KOPT-K1 (cell line): ENCODE measurements around the gene MTMR3.

Source experiments
- H3K27ac ChIP-seq: fragments of 200-600 bp; sonication (generic); 2 replicates; pipeline ENCODE4 v1.5.1; 2016; ENCODE audit warnings: antibody characterized with exemption, mild to moderate bottlenecking, low read depth, low read length; ENCODE audit not compliant: poor library complexity, severe bottlenecking
- H3K36me3 ChIP-seq: fragments of 200-600 bp; sonication (generic); 2 replicates; pipeline ENCODE4 v1.5.1; 2017; ENCODE audit warnings: antibody characterized with exemption, mild to moderate bottlenecking, low read length, moderate library complexity; ENCODE audit not compliant: insufficient read depth
- H3K9me3 ChIP-seq: fragments of 200-600 bp; sonication (generic); 2 replicates; pipeline ENCODE4 v1.5.1; 2017; ENCODE audit warnings: antibody characterized with exemption, low read length, mild to moderate bottlenecking; ENCODE audit not compliant: insufficient read depth, poor library complexity, severe bottlenecking

The MTMR3 gene

GRCh38 chr22:30023099-30023660, 140.2 kb downstream of the MTMR3 start:
- Histone ChIP-seq H3K27ac (no peak overlapping the region), H3K9me3 (no peaks in the 10 kb centered on the region), H3K36me3 (peaks cover 94% of the 10 kb centered on the region)

- H3K27ac ChIP-seq = no peak overlapping the region
- H3K36me3 ChIP-seq = peaks cover 94% of the 10 kb centered on the region
- H3K9me3 ChIP-seq = no peaks in the 10 kb centered on the region
Measured at GRCh38 chr22:30024231-30024630, 141.3 kb downstream of the MTMR3 start.

- no peak overlapping the region for H3K27ac ChIP-seq
- peaks cover 84% of the 10 kb centered on the region for H3K36me3 ChIP-seq
- H3K9me3 ChIP-seq = no peaks in the 10 kb centered on the region
Measured at GRCh38 chr22:30025221-30025620, 142.2 kb downstream of the MTMR3 start.

- Histone ChIP-seq H3K36me3 (peaks cover 69% of the 10 kb centered on the region), H3K9me3 (no peaks in the 10 kb centered on the region), H3K27ac (no peak overlapping the region)
Measured at GRCh38 chr22:30026756-30027155, 143.8 kb downstream of the MTMR3 start.

GRCh38 chr22:30027169-30027568, 144.2 kb downstream of the MTMR3 start:
- no peak overlapping the region for H3K27ac ChIP-seq
- peaks cover 65% of the 10 kb centered on the region for H3K36me3 ChIP-seq
- H3K9me3 ChIP-seq = no peaks in the 10 kb centered on the region

- peaks cover 59% of the 10 kb centered on the region for H3K36me3 ChIP-seq
- H3K27ac ChIP-seq = no peak overlapping the region
- no peaks in the 10 kb centered on the region for H3K9me3 ChIP-seq
Measured at GRCh38 chr22:30027791-30028190, 144.8 kb downstream of the MTMR3 start.

- no peaks in the 10 kb centered on the region for H3K9me3 ChIP-seq
- H3K36me3 ChIP-seq = peaks cover 50% of the 10 kb centered on the region
- H3K27ac ChIP-seq = no peak overlapping the region
Measured at GRCh38 chr22:30028731-30029130, 145.8 kb downstream of the MTMR3 start.

GRCh38 chr22:30029512-30029911, 146.5 kb downstream of the MTMR3 start:
- H3K27ac ChIP-seq = no peak overlapping the region
- no peaks in the 10 kb centered on the region for H3K9me3 ChIP-seq
- H3K36me3 ChIP-seq = peaks cover 42% of the 10 kb centered on the region

GRCh38 chr22:30030329-30030728, 147.4 kb downstream of the MTMR3 start:
- Histone ChIP-seq H3K9me3 (no peaks in the 10 kb centered on the region), H3K27ac (no peak overlapping the region), H3K36me3 (peaks cover 34% of the 10 kb centered on the region)

- H3K27ac ChIP-seq = no peak overlapping the region
- no peaks in the 10 kb centered on the region for H3K9me3 ChIP-seq
- H3K36me3 ChIP-seq = peaks cover 24% of the 10 kb centered on the region; the same call in 1 of the 2 replicates
Measured at GRCh38 chr22:30031328-30031727, 148.4 kb downstream of the MTMR3 start.

GRCh38 chr22:30031764-30032455, 148.9 kb downstream of the MTMR3 start:
- Histone ChIP-seq H3K9me3 (no peaks in the 10 kb centered on the region), H3K36me3 (peaks cover 18% of the 10 kb centered on the region; the same call in 1 of the 2 replicates), H3K27ac (no peak overlapping the region)

GRCh38 chr22:30033137-30033536, 150.2 kb downstream of the MTMR3 start:
- Histone ChIP-seq H3K9me3 (no peaks in the 10 kb centered on the region), H3K27ac (no peak overlapping the region), H3K36me3 (peaks cover 8% of the 10 kb centered on the region; the same call in 1 of the 2 replicates)

GRCh38 chr22:30033901-30034300, 150.9 kb downstream of the MTMR3 start:
- Histone ChIP-seq H3K27ac (no peak overlapping the region), H3K9me3 (no peaks in the 10 kb centered on the region), H3K36me3 (peaks cover under 1% of the 10 kb centered on the region; the same call in 1 of the 2 replicates)

- no peaks in the 10 kb centered on the region for H3K9me3 ChIP-seq
- no peaks in the 10 kb centered on the region for H3K36me3 ChIP-seq
- no peak overlapping the region for H3K27ac ChIP-seq
Measured at GRCh38 chr22:30036656-30037055, 153.7 kb downstream of the MTMR3 start.

GRCh38 chr22:30038219-30038618, 155.2 kb downstream of the MTMR3 start:
- H3K36me3 ChIP-seq = no peaks in the 10 kb centered on the region
- H3K27ac ChIP-seq = no peak overlapping the region

More at GRCh38 chr22:30038219-30038618, 155.2 kb downstream of the MTMR3 start:
- no peaks in the 10 kb centered on the region for H3K9me3 ChIP-seq
